Endothelial cell of umbilical vein (primary cell): ENCODE measurements around the gene SCAND1. TPM values are rescaled to one million over a fixed set of nuclear protein-coding genes. Genes with fewer than 3 reads are reported as not detected.

Experiments used
- BruUV-seq: library from RNA; stranded (reverse); fragments of 400-500 nt; replicated peaks from 2 replicates; lab custom pipeline; 2021; lab: Mats Ljungman, UMichigan
- CTCF ChIA-PET: fragments of 300-600, 350-600 bp; sonication (Branson Sonifier 250); formaldehyde crosslinking; loops from one replicate; lab custom pipeline; 2021; ENCODE audit warnings: antibody characterized with exemption, inconsistent platforms; lab: Charles Lee
- POLR2A ChIA-PET: fragments of 300-600, 350-600 bp; sonication (Branson Sonifier 250); formaldehyde crosslinking; loops from one replicate; lab custom pipeline; 2021; ENCODE audit warnings: antibody characterized with exemption, inconsistent platforms; lab: Charles Lee
- DNase-seq: peaks from one replicate; pipeline ENCODE4 v3.0.0-alpha.2; 2011; ENCODE audit warnings: low read depth, low spot score
- FAIRE-seq: peaks from 2 replicates; lab custom pipeline; 2011; peaks lifted over from hg19 to GRCh38; lab: Jason Lieb, UNC
- H2AFZ ChIP-seq: 2 replicates; pipeline ENCODE4 v1.6.0; 2012; ENCODE audit warnings: low read depth, low read length, control low read depth, inconsistent platforms
- H3K27ac ChIP-seq: 2 replicates; pipeline ENCODE4 v1.5.1; 2011; ENCODE audit warnings: low read depth, mild to moderate bottlenecking, control low read depth, low read length, moderate library complexity; ENCODE audit not compliant: insufficient read depth
- H3K27me3 ChIP-seq, 2 experiments: 2 replicates each; pipeline versions ENCODE4 v1.6.0 to v1.6.1; 2011; ENCODE audit warnings: low read length in 2 of 2, mixed read lengths in 1 of 2; ENCODE audit not compliant: control insufficient read depth in 2 of 2, insufficient read depth in 2 of 2
- H3K36me3 ChIP-seq, 2 experiments: 2 replicates in 1 of 2; 3 replicates in 1 of 2; pipeline ENCODE4 v1.5.1; 2011; ENCODE audit warnings: low read length in 2 of 2, mild to moderate bottlenecking in 1 of 2, moderate library complexity in 1 of 2; ENCODE audit not compliant: control insufficient read depth in 2 of 2, insufficient read depth in 2 of 2; ENCODE audit errors: extremely low read depth in 1 of 2
- H3K4me1 ChIP-seq: 3 replicates; pipeline ENCODE4 v1.5.1; 2011; ENCODE audit warnings: mild to moderate bottlenecking, low read length; ENCODE audit not compliant: control insufficient read depth, insufficient read depth; ENCODE audit errors: extremely low read depth
- H3K4me2 ChIP-seq: 2 replicates; pipeline ENCODE4 v1.6.1; 2011; ENCODE audit warnings: low read length, control low read depth, mixed read lengths; ENCODE audit not compliant: insufficient read depth
- H3K4me3 ChIP-seq, 3 experiments: fragments of 200-600 bp in 1 of 3; sonication (generic), shearing (Covaris generic) in 1 of 3; replicated peaks in 1 of 3; 2 replicates each; pipeline ENCODE4 v1.5.1; 2011 to 2016; ENCODE audit warnings: control low read depth in 3 of 3, low read length in 3 of 3, mild to moderate bottlenecking in 2 of 3, inconsistent platforms in 1 of 3, low read depth in 1 of 3, moderate library complexity in 1 of 3; ENCODE audit not compliant: insufficient read depth in 1 of 3
- H3K79me2 ChIP-seq: 2 replicates; pipeline ENCODE4 v1.6.0; 2012; ENCODE audit warnings: low read length, inconsistent platforms; ENCODE audit not compliant: control insufficient read depth, insufficient read depth
- H3K9ac ChIP-seq: replicated peaks from 2 replicates; pipeline ENCODE3; 2011; ENCODE audit warnings: low read length, control low read depth; ENCODE audit not compliant: insufficient read depth; ENCODE audit errors: extremely low read depth
- H3K9me1 ChIP-seq: replicated peaks from 3 replicates; pipeline ENCODE4 v1.6.0; 2011; ENCODE audit warnings: mild to moderate bottlenecking, low read length; ENCODE audit not compliant: control insufficient read depth, insufficient read depth; ENCODE audit errors: extremely low read depth
- H3K9me3 ChIP-seq: replicated peaks from 2 replicates; pipeline ENCODE4 v1.5.1; 2012; ENCODE audit warnings: low read length, inconsistent platforms; ENCODE audit not compliant: control insufficient read depth, insufficient read depth
- H4K20me1 ChIP-seq: replicated peaks from 2 replicates; pipeline ENCODE3; 2011; ENCODE audit warnings: mild to moderate bottlenecking, low read length; ENCODE audit not compliant: control insufficient read depth, insufficient read depth; ENCODE audit errors: extremely low read depth
- CTCF ChIP-seq, 2 donors: IDR thresholded peaks; 1 replicate in 1 of 2; 2 replicates in 1 of 2; pipeline ENCODE4 v1.5.1; 2011; ENCODE audit warnings: low read length in 2 of 2, mild to moderate bottlenecking in 2 of 2, moderate library complexity in 2 of 2, control low read depth in 1 of 2, inconsistent platforms in 1 of 2, low read depth in 1 of 2; ENCODE audit not compliant: insufficient read depth in 1 of 2; ENCODE audit errors: extremely low read depth in 1 of 2
- EZH2 ChIP-seq: IDR thresholded peaks from 2 replicates; pipeline ENCODE4 v1.6.1; 2012; ENCODE audit warnings: borderline replicate concordance, low read depth, mild to moderate bottlenecking, moderate library complexity, low read length, inconsistent platforms; ENCODE audit not compliant: severe bottlenecking
- FOS ChIP-seq: IDR thresholded peaks from 2 replicates; pipeline ENCODE4 v1.6.1; 2011; ENCODE audit warnings: mild to moderate bottlenecking, low read length, moderate library complexity, borderline replicate concordance; ENCODE audit not compliant: insufficient read depth
- GATA2 ChIP-seq: IDR thresholded peaks from 2 replicates; pipeline ENCODE4 v1.7.0; 2011; ENCODE audit warnings: low read depth, mild to moderate bottlenecking, moderate library complexity, mixed read lengths, low read length; ENCODE audit not compliant: insufficient read length, insufficient read depth
- JUN ChIP-seq: IDR thresholded peaks from 2 replicates; pipeline ENCODE4 v1.6.1; 2011; ENCODE audit warnings: borderline replicate concordance, low read depth; ENCODE audit not compliant: insufficient read length, insufficient read depth
- MYC ChIP-seq: IDR thresholded peaks from one replicate; pipeline ENCODE4 v1.6.1; 2011; ENCODE audit warnings: mild to moderate bottlenecking, low read depth, low read length
- POLR2A ChIP-seq: IDR thresholded peaks from 2 replicates; pipeline ENCODE4 v1.6.1; 2012; ENCODE audit warnings: low read depth, mild to moderate bottlenecking, control low read depth, low read length
- dilution Hi-C: fragments of 300-500 bp; cut with MboI; formaldehyde crosslinking; loops from one replicate; pipeline ENCODE4 v1.15.0; 2019; ENCODE audit warnings: low sequenced_read_pairs; ENCODE audit not compliant: extremely low pct_ligation_motif_present
- intact Hi-C: fragments of 100-400 bp; cut with micrococcal nuclease; formaldehyde crosslinking; loops from one replicate; pipeline ENCODE4 v1.10.0; 2022
- polyA plus RNA-seq, 4 experiments: library from polyadenylated mRNA; depleted of rRNA in 3 of 4; stranded (reverse) in 3 of 4; unstranded in 1 of 4; fragments of >200 nt; gene quantifications; 2 replicates each; pipeline versions ENCODE4 v1.2.1 to v1.2.3, GENCODE V29; 2011 to 2012; ENCODE audit warnings: missing spikeins in 1 of 4
- total RNA-seq: library from RNA; stranded (reverse); gene quantifications from 2 replicates; pipeline ENCODE4 v1.2.3, GENCODE V29; 2021
- TF ChIP-seq, protein P1 (sequence below): IDR thresholded peaks from 2 replicates; pipeline ENCODE4 v1.6.1; 2011; ENCODE audit not compliant: insufficient read depth, insufficient read length

The SCAND1 gene
- total and polyA plus RNA-seq, 2 donors (not counting 3 experiments of a cell fraction or from before 2014, with no cell fraction given), result 83.5 to 85.7 TPM

DNA sequence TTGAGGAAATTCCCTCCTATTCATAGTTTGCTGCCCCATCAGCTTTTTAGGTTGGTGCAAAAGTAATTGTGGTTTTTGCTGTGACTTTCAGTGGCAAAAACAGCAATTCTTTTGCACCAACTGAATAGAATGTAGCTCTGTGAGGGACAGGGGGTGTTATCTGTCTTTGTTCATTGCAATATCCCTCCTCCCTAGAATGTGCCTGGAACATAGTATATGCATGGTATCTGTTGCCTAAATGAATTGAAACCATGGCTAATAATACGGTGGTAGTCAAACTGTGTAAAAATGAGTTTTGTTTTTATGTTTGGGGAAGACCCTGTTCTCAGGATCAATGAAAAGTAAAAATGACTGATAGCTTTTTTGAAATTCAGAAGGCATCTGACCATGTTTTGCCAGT, 45.1 kb downstream of the SCAND1 start:
- Histone ChIP-seq H3K27me3 (no peaks in the 10 kb centered on the region), H3K4me1 (peaks cover 3% of the 10 kb centered on the region), H3K4me3 (no peak overlapping the region), H3K27ac (no peak overlapping the region), H3K4me2 (no peak overlapping the region), H2AFZ (no peak overlapping the region), H3K79me2 (no peaks in the 10 kb centered on the region), H3K9ac (no peak overlapping the region), H3K36me3 (peaks cover 6 to 13% of the 10 kb centered on the region in 2 experiments), H3K9me1 (no peaks in the 10 kb centered on the region), H4K20me1 (no peaks in the 10 kb centered on the region), H3K9me3 (no peaks in the 10 kb centered on the region)
- intact Hi-C loops (no loop called here), dilution Hi-C loops (no loop called here)
- POLR2A ChIA-PET, result no interaction called here
- FAIRE-seq (no peak), DNase-seq (no peak)
- no peak for TF ChIP-seq GATA2
- no peak for TF ChIP-seq MYC
- no peak for TF ChIP-seq FOS
- TF ChIP-seq POLR2A, result no peak
- TF ChIP-seq JUN, result no peak
- no TSS peak for BruUV-seq
- CTCF ChIA-PET, result no interaction called here

GRCh38 chr20:35908007-35908406, 46.3 kb downstream of the SCAND1 start:
- no TSS peak for BruUV-seq
- H3K27me3 ChIP-seq, result no peaks in the 10 kb centered on the region
- no peaks in the 10 kb centered on the region for H3K9me1 ChIP-seq
- no peaks in the 10 kb centered on the region for H3K79me2 ChIP-seq
- H3K4me3 ChIP-seq, result no peak overlapping the region
- no peak overlapping the region for H3K27ac ChIP-seq
- DNase-seq, result no peak
- FAIRE-seq, result no peak
- H2AFZ ChIP-seq, result no peak overlapping the region
- TF ChIP-seq, protein P1, sequence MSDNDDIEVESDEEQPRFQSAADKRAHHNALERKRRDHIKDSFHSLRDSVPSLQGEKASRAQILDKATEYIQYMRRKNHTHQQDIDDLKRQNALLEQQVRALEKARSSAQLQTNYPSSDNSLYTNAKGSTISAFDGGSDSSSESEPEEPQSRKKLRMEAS, result no peak
- TF ChIP-seq POLR2A, result no peak
- TF ChIP-seq CTCF (IDR thresholded peaks at IDR 0.05; ENCODE audit: extremely low read depth in 1 of 2, insufficient read depth in 1 of 2, low read depth in 1 of 2, low read length in 2 of 2), result no peak
- TF ChIP-seq GATA2, result no peak
- no peak for TF ChIP-seq EZH2
- peaks cover 3% of the 10 kb centered on the region for H3K4me1 ChIP-seq
- CTCF ChIA-PET, result no interaction called here
- intact Hi-C loops (no loop called here), dilution Hi-C loops (no loop called here)
- no peak overlapping the region for H3K9ac ChIP-seq
- H4K20me1 ChIP-seq, result no peaks in the 10 kb centered on the region
- peaks cover 0 to 6% of the 10 kb centered on the region in 2 experiments for H3K36me3 ChIP-seq
- POLR2A ChIA-PET, result no interaction called here
- H3K9me3 ChIP-seq, result no peaks in the 10 kb centered on the region
- H3K4me2 ChIP-seq, result no peak overlapping the region
